Endodermal cell (in vitro differentiated cells): Measurements from ENCODE around the gene LRRN3. TPM values are rescaled to one million over a fixed set of nuclear protein-coding genes. Genes with fewer than 3 reads are reported as not detected.

ENCODE experiments used
- DNase-seq: peaks from one replicate; pipeline ENCODE4 v3.0.0-alpha.2; 2017
- H3K27ac ChIP-seq: 2 replicates; pipeline ENCODE4 v1.5.1; 2013; ENCODE audit warnings: mild to moderate bottlenecking, low read depth, low read length, moderate library complexity
- H3K27me3 ChIP-seq: 2 replicates; pipeline ENCODE4 v1.6.1; 2013; ENCODE audit warnings: mild to moderate bottlenecking, low read length, moderate library complexity; ENCODE audit not compliant: insufficient read depth, control insufficient read depth, poor library complexity, severe bottlenecking
- H3K36me3 ChIP-seq: 2 replicates; pipeline ENCODE4 v1.7.0; 2013; ENCODE audit warnings: mild to moderate bottlenecking, low read length, moderate library complexity; ENCODE audit not compliant: control insufficient read depth, insufficient read depth
- H3K4me1 ChIP-seq: one replicate; pipeline ENCODE4 v1.7.0; 2013; ENCODE audit warnings: low read length; ENCODE audit not compliant: control insufficient read depth, insufficient read depth
- H3K4me3 ChIP-seq: 2 replicates; pipeline ENCODE4 v1.5.1; 2013; ENCODE audit warnings: mild to moderate bottlenecking, low read length, moderate library complexity
- H3K9ac ChIP-seq: 2 replicates; pipeline ENCODE4 v1.6.1; 2013; ENCODE audit warnings: mild to moderate bottlenecking, low read length, moderate library complexity; ENCODE audit not compliant: poor library complexity, severe bottlenecking; ENCODE audit errors: extremely low read depth
- H3K9me3 ChIP-seq: 2 replicates; pipeline ENCODE4 v1.6.1; 2013; ENCODE audit warnings: mild to moderate bottlenecking, low read length, moderate library complexity; ENCODE audit not compliant: control insufficient read depth
- H3K27ac Mint-ChIP-seq: 2 replicates; pipeline ENCODE4 v1.8.0; 2020; ENCODE audit warnings: mixed read lengths
- H3K27me3 Mint-ChIP-seq: 2 replicates; pipeline ENCODE4 v1.8.0; 2021; ENCODE audit warnings: mild to moderate bottlenecking, mixed read lengths; ENCODE audit not compliant: insufficient read depth
- H3K36me3 Mint-ChIP-seq: 2 replicates; pipeline ENCODE4 v1.8.0; 2020; ENCODE audit warnings: low read depth, mixed read lengths
- H3K4me1 Mint-ChIP-seq: 2 replicates; pipeline ENCODE4 v1.8.0; 2020; ENCODE audit warnings: mixed read lengths
- H3K4me3 Mint-ChIP-seq: 2 replicates; pipeline ENCODE4 v1.8.0; 2020; ENCODE audit warnings: mild to moderate bottlenecking, moderate library complexity, mixed read lengths
- H3K9me3 Mint-ChIP-seq: 2 replicates; pipeline ENCODE4 v1.8.0; 2020; ENCODE audit warnings: mild to moderate bottlenecking, mixed read lengths
- CTCF ChIP-seq: fragments of 200-600 bp; sonication (generic); conservative IDR thresholded peaks from 2 replicates; pipeline ENCODE4 v1.5.0; 2021; ENCODE audit warnings: antibody characterized with exemption, mild to moderate bottlenecking
- WGBS, 2 experiments: methylation state at CpG; one replicate each; pipeline versions ENCODE4 v1.1.5 to v1.1.7; 2013; ENCODE audit warnings: missing lambda C conversion rate in 2 of 2, mixed read lengths in 1 of 2; ENCODE audit not compliant: insufficient coverage in 1 of 2, insufficient read length in 1 of 2; 5-methylcytosine and 5-hydroxymethylcytosine counted together
- total RNA-seq, 2 donors: library from RNA; stranded (reverse); fragmentation: NEBNext Ultra II Directional in 1 of 2; extraction: Animal tissue kit (Norgen Biotek cat#: 25700) in 1 of 2; gene quantifications; 2 replicates in 1 of 2; 3 replicates in 1 of 2; pipeline ENCODE4 v1.2.1, GENCODE V29; 2021

The LRRN3 gene
- total RNA-seq, 2 donors from 2014 or later, result 1.3 TPM; not detected in 1

DNA sequence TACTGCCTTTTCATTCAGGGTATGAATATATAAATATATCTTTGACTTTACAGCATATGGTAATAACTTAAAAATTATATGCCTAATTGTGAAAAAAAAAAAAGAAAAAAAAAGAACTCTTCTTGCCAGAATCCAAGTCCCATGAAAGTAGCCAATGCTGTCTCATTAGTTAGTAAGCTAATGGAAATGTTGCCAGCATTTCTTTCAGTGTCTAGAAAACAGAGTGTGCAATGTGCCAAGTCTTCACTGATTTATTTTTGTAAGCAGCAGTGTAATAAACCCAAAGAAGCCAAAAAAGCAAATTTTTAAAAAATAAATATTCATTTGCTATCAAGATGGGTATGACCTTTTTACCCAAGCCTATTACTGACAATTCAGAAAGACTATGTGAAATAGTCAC lies 31.1 kb upstream of the LRRN3 start:
- no peak for TF ChIP-seq CTCF
- H3K27ac ChIP-seq, result no peak overlapping the region
- H3K4me1 ChIP-seq, result no peaks in the 10 kb centered on the region
- no peak for DNase-seq
- no peak overlapping the region for H3K9ac ChIP-seq
- Mint-ChIP-seq H3K36me3 (peaks cover 10% of the 10 kb centered on the region), H3K4me1 (no peaks in the 10 kb centered on the region), H3K9me3 (peaks cover 34% of the 10 kb centered on the region), H3K27ac (no peak overlapping the region), H3K4me3 (no peak overlapping the region), H3K27me3 (no peaks in the 10 kb centered on the region)
- no peaks in the 10 kb centered on the region for H3K36me3 ChIP-seq
- no peaks in the 10 kb centered on the region for H3K27me3 ChIP-seq
- H3K4me3 ChIP-seq, result no peak overlapping the region
- H3K9me3 ChIP-seq, result peaks cover 14% of the 10 kb centered on the region

- Histone ChIP-seq H3K4me3 (no peak overlapping the region), H3K9me3 (peaks cover 22% of the 10 kb centered on the region), H3K27me3 (no peaks in the 10 kb centered on the region), H3K4me1 (no peaks in the 10 kb centered on the region), H3K27ac (no peak overlapping the region), H3K36me3 (no peaks in the 10 kb centered on the region), H3K9ac (no peak overlapping the region)
- no peak for DNase-seq
- Mint-ChIP-seq H3K4me1 (no peaks in the 10 kb centered on the region), H3K27ac (no peak overlapping the region), H3K4me3 (no peak overlapping the region), H3K9me3 (peaks cover 46% of the 10 kb centered on the region), H3K27me3 (no peaks in the 10 kb centered on the region), H3K36me3 (peaks cover 11% of the 10 kb centered on the region)
- TF ChIP-seq CTCF, result no peak
- 96 to 100% methylated on average over 1 of the region's 1 CpG for WGBS, 2 experiments
These were observed 27.8 kb upstream of the LRRN3 start for GRCh38 chr7:111063166-111063565.

- no peaks in the 10 kb centered on the region for H3K4me1 ChIP-seq
- H3K27me3 ChIP-seq, result no peaks in the 10 kb centered on the region
- no peak overlapping the region for H3K9ac ChIP-seq
- Mint-ChIP-seq H3K27ac (no peak overlapping the region), H3K27me3 (no peaks in the 10 kb centered on the region), H3K36me3 (peaks cover 11% of the 10 kb centered on the region), H3K4me3 (no peak overlapping the region), H3K4me1 (no peaks in the 10 kb centered on the region), H3K9me3 (peaks cover 37% of the 10 kb centered on the region)
- TF ChIP-seq CTCF, result no peak
- H3K4me3 ChIP-seq, result no peak overlapping the region
- no peak overlapping the region for H3K27ac ChIP-seq
- no peak for DNase-seq
- no peaks in the 10 kb centered on the region for H3K36me3 ChIP-seq
- H3K9me3 ChIP-seq, result peaks cover 22% of the 10 kb centered on the region
- WGBS, 2 experiments, result 76 to 95% methylated on average over 4 of the region's 4 CpGs
These were observed 23.7 kb upstream of the LRRN3 start for GRCh38 chr7:111067251-111067650.
